Measurements from ENCODE around the gene ERBB4. TPM values are rescaled to one million over a fixed set of nuclear protein-coding genes. Genes with fewer than 3 reads are reported as not detected.

The ERBB4 gene
- polyA plus RNA-seq, 1 of the 3 experiments (the other 2 are of a cell fraction), result 0.05 TPM

DNA sequence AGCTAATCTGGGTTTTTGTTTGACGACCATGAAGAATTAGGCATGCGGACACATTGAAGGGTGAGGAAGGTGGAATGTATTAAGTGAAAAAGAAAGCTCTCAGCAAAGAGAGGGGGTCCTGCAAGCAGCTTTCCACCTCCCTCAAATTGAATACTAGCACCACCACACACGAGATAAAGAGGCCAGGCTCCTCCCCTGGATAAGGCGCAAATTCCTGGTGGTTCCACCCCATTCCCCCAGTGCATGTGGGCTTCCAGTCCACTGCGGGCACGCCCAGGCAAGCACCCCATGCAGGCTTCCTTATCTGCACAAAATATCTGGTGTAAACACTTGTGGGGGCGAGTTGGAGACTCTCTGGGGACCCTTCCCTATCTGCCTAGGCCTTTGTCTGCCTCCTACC, 1124.9 kb downstream of the ERBB4 start:
- no peaks in the 10 kb centered on the region for H3K27me3 ChIP-seq (ENCODE audit: insufficient read depth)
- H3K9me2 ChIP-seq, result no peaks in the 10 kb centered on the region
- 82% methylated on average over 7 of the region's 7 CpGs for WGBS (ENCODE audit: low lambda C conversion rate)
- H3K27ac ChIP-seq (ENCODE audit: low read depth in 2 of 2, low read length in 1 of 2), result no peak overlapping the region
- H3K4me2 ChIP-seq, result no peak overlapping the region
- no peak overlapping the region for H2AFZ ChIP-seq (ENCODE audit: low read depth)
- H3K9me3 ChIP-seq, result no peaks in the 10 kb centered on the region
- ChIA-PET CTCF (interaction anchor here (1.1 kb wide), 1 partner anchor 9 kb away, joined by 5 read pairs; no protein-coding TSS in a partner anchor), POLR2A (no interaction called here)
- TF ChIP-seq FOXM1 (IDR thresholded peaks at IDR 0.05; ENCODE audit: low read depth) (no peak), TAF1 (IDR thresholded peaks at IDR 0.05; ENCODE audit: borderline replicate concordance, low read depth, low read length) (no peak)
- no peaks in the 10 kb centered on the region for H3F3A ChIP-seq (replicated peaks; ENCODE audit: insufficient read depth)
- no peaks in the 10 kb centered on the region for H3K79me2 ChIP-seq (ENCODE audit: insufficient read depth)
- H3K36me3 ChIP-seq (replicated peaks in 1 of 2; ENCODE audit: control insufficient read depth in 1 of 2, insufficient read depth in 2 of 2, low read length in 1 of 2), result no peaks in the 10 kb centered on the region
- no peak for DNase-seq
- H3K4me3 ChIP-seq (ENCODE audit: low read depth in 2 of 2, low read length in 1 of 2), result no peak overlapping the region
- no peaks in the 10 kb centered on the region for H3K4me1 ChIP-seq (ENCODE audit: control insufficient read depth in 1 of 2, insufficient read depth in 2 of 2, low read depth in 1 of 2, low read length in 1 of 2)
- no peaks in the 10 kb centered on the region for H4K20me1 ChIP-seq (ENCODE audit: insufficient read depth)
- H3K9ac ChIP-seq, result no peak overlapping the region

DNA sequence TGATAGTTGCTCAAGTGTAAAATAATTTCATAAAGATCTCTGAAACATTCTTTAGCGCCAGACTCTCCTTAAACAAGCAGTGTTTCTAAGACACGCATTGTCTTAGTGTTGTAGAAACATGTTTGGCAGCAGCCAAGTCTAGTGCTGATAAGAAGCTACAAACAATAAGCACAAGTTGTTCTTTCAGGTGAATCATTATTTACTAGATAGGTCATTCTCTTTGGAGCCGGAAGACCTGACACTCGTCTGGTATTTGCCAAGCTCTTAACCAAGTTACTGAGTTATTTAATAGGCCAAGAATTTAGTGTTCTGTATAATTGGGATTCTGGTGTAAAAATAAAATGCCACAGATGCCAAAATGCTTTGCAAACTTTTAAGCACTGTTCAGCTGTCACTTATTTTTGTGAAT, 1130.1 kb downstream of the ERBB4 start:
- no peak overlapping the region for H3K4me3 ChIP-seq (ENCODE audit: low read depth in 2 of 2, low read length in 1 of 2)
- POLR2A ChIA-PET, result no interaction called here
- no peaks in the 10 kb centered on the region for H3K27me3 ChIP-seq (ENCODE audit: insufficient read depth)
- DNase-seq, result no peak
- no peaks in the 10 kb centered on the region for H4K20me1 ChIP-seq (ENCODE audit: insufficient read depth)
- H3K79me2 ChIP-seq (ENCODE audit: insufficient read depth), result no peaks in the 10 kb centered on the region
- H3K9ac ChIP-seq, result no peak overlapping the region
- H3K9me2 ChIP-seq, result no peaks in the 10 kb centered on the region
- H2AFZ ChIP-seq (ENCODE audit: low read depth), result no peak overlapping the region
- TF ChIP-seq ELF1 (IDR thresholded peaks at IDR 0.05) (no peak), TAF1 (IDR thresholded peaks at IDR 0.05; ENCODE audit: borderline replicate concordance, low read depth, low read length) (no peak), FOXM1 (IDR thresholded peaks at IDR 0.05; ENCODE audit: low read depth) (no peak), POLR2AphosphoS5 (IDR thresholded peaks at IDR 0.05; ENCODE audit: low read depth, low read length) (no peak), SMC3 (IDR thresholded peaks at IDR 0.05; ENCODE audit: low read depth, low read length) (no peak), RCOR1 (IDR thresholded peaks at IDR 0.05; ENCODE audit: low read length) (no peak)
- TF ChIP-seq, protein P1, sequence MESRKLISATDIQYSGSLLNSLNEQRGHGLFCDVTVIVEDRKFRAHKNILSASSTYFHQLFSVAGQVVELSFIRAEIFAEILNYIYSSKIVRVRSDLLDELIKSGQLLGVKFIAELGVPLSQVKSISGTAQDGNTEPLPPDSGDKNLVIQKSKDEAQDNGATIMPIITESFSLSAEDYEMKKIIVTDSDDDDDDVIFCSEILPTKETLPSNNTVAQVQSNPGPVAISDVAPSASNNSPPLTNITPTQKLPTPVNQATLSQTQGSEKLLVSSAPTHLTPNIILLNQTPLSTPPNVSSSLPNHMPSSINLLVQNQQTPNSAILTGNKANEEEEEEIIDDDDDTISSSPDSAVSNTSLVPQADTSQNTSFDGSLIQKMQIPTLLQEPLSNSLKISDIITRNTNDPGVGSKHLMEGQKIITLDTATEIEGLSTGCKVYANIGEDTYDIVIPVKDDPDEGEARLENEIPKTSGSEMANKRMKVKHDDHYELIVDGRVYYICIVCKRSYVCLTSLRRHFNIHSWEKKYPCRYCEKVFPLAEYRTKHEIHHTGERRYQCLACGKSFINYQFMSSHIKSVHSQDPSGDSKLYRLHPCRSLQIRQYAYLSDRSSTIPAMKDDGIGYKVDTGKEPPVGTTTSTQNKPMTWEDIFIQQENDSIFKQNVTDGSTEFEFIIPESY (IDR thresholded peaks at IDR 0.05; ENCODE audit: borderline replicate concordance, low read depth), result no peak
- TF ChIP-seq, protein P2, sequence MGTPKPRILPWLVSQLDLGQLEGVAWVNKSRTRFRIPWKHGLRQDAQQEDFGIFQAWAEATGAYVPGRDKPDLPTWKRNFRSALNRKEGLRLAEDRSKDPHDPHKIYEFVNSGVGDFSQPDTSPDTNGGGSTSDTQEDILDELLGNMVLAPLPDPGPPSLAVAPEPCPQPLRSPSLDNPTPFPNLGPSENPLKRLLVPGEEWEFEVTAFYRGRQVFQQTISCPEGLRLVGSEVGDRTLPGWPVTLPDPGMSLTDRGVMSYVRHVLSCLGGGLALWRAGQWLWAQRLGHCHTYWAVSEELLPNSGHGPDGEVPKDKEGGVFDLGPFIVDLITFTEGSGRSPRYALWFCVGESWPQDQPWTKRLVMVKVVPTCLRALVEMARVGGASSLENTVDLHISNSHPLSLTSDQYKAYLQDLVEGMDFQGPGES (IDR thresholded peaks at IDR 0.05; ENCODE audit: low read depth, low read length), result no peak
- H3K4me2 ChIP-seq, result no peak overlapping the region
- no peaks in the 10 kb centered on the region for H3K4me1 ChIP-seq (ENCODE audit: control insufficient read depth in 1 of 2, insufficient read depth in 2 of 2, low read depth in 1 of 2, low read length in 1 of 2)
- no peaks in the 10 kb centered on the region for H3K36me3 ChIP-seq (replicated peaks in 1 of 2; ENCODE audit: control insufficient read depth in 1 of 2, insufficient read depth in 2 of 2, low read length in 1 of 2)
- H3K9me3 ChIP-seq, result no peaks in the 10 kb centered on the region
- CTCF ChIA-PET, result interaction anchor here (1.1 kb wide), 1 partner anchor 47 kb away, joined by 3 read pairs; no protein-coding TSS in a partner anchor
- H3F3A ChIP-seq (replicated peaks; ENCODE audit: insufficient read depth), result no peaks in the 10 kb centered on the region
- H3K27ac ChIP-seq (ENCODE audit: low read depth in 2 of 2, low read length in 1 of 2), result no peak overlapping the region
- WGBS (ENCODE audit: low lambda C conversion rate), result 33% methylated on average over 4 of the region's 4 CpGs

DNA sequence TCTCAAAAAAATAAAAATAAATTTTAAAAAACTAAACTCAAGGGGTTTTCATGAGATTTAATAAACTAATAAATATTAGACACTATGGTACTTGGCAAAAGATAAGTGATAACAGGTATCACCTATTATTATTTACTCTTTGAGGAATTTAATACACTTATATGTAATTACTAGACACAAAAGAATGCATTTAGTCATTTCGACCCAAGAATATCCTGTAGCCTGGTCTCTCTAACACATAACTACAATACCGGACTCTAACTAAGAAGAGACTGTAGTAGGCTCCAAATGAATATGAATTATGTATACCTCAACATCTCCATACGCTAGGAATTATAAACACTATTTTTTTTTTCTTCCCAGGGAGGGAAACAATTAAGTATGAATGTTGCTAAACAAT, 1131.5 kb downstream of the ERBB4 start:
- ChIA-PET POLR2A (no interaction called here), CTCF (interaction anchor here (1.2 kb wide), 1 partner anchor 19 kb away, joined by 3 read pairs; no protein-coding TSS in a partner anchor)
- no peaks in the 10 kb centered on the region for H3K9me2 ChIP-seq
- no peaks in the 10 kb centered on the region for H3K79me2 ChIP-seq (ENCODE audit: insufficient read depth)
- H3K27ac ChIP-seq (ENCODE audit: low read depth in 2 of 2, low read length in 1 of 2), result no peak overlapping the region
- TF ChIP-seq TAF1 (IDR thresholded peaks at IDR 0.05; ENCODE audit: borderline replicate concordance, low read depth, low read length), result no peak
- H4K20me1 ChIP-seq (ENCODE audit: insufficient read depth), result no peaks in the 10 kb centered on the region
- H3K4me3 ChIP-seq (ENCODE audit: low read depth in 2 of 2, low read length in 1 of 2), result no peak overlapping the region
- H3K4me1 ChIP-seq (ENCODE audit: control insufficient read depth in 1 of 2, insufficient read depth in 2 of 2, low read depth in 1 of 2, low read length in 1 of 2), result no peaks in the 10 kb centered on the region
- H3K9ac ChIP-seq, result no peak overlapping the region
- no peaks in the 10 kb centered on the region for H3K9me3 ChIP-seq
- no peaks in the 10 kb centered on the region for H3K36me3 ChIP-seq (replicated peaks in 1 of 2; ENCODE audit: control insufficient read depth in 1 of 2, insufficient read depth in 2 of 2, low read length in 1 of 2)
- no peaks in the 10 kb centered on the region for H3K27me3 ChIP-seq (ENCODE audit: insufficient read depth)
- no peak overlapping the region for H3K4me2 ChIP-seq
- WGBS (ENCODE audit: low lambda C conversion rate), result 61% methylated on average over 3 of the region's 3 CpGs
- no peak for DNase-seq
- no peaks in the 10 kb centered on the region for H3F3A ChIP-seq (replicated peaks; ENCODE audit: insufficient read depth)
- H2AFZ ChIP-seq (ENCODE audit: low read depth), result no peak overlapping the region

Data from SK-N-SH (cell line).